ENCODE results near the gene DEDD.

- TF ChIP-seq RCOR1 (IDR thresholded peaks at IDR 0.05; ENCODE audit: insufficient replicate concordance, low read length) (no peak), CTCF (conservative IDR thresholded peaks at IDR 0.05; ENCODE audit: low read depth, low read length) (no peak), RAD21 (IDR thresholded peaks at IDR 0.05; ENCODE audit: low read length) (no peak), NFE2L2 (IDR thresholded peaks at IDR 0.05; ENCODE audit: low read depth, low read length) (no peak), RFX5 (IDR thresholded peaks at IDR 0.05; ENCODE audit: low read depth, low read length) (no peak), POLR2A (IDR thresholded peaks at IDR 0.05; ENCODE audit: low read depth, low read length) (peak; percentile 87), USF2 (IDR thresholded peaks at IDR 0.05; ENCODE audit: low read depth, low read length) (0 out of 2 replicates have a peak, but pooled peaks have one; percentile 13)
These were observed 44.9 kb upstream of the DEDD start, which contains the start of gene B4GALT3 for GRCh38 chr1:161177112-161177935.
